ENCODE results near the gene ANKUB1.

The ANKUB1 gene

GRCh38 chr3:149810846-149811245, 18.5 kb upstream of the ANKUB1 start:
- in situ Hi-C loops (cut with MboI; ENCODE audit: low pct_unique_long_range_greater_than_20kb, low sequenced_read_pairs, unreplicated experiment) = no loop called here
- TF ChIP-seq CTCF (IDR thresholded peaks at IDR 0.05; ENCODE audit: extremely low read depth, insufficient read depth, missing control alignments) = no peak
- DNase-seq (ENCODE audit: low spot score) = no peak

- no peak for DNase-seq (ENCODE audit: low spot score)
- in situ Hi-C loops (cut with MboI; ENCODE audit: low pct_unique_long_range_greater_than_20kb, low sequenced_read_pairs, unreplicated experiment) = no loop called here
- TF ChIP-seq CTCF (IDR thresholded peaks at IDR 0.05; ENCODE audit: extremely low read depth, insufficient read depth, missing control alignments) = no peak
Measured at GRCh38 chr3:149809699-149810098, 17.3 kb upstream of the ANKUB1 start.

- in situ Hi-C loops (cut with MboI; ENCODE audit: low pct_unique_long_range_greater_than_20kb, low sequenced_read_pairs, unreplicated experiment) = no loop called here
- peak; percentile 39 for DNase-seq (ENCODE audit: low spot score)
- peak; percentile 78 for TF ChIP-seq CTCF (IDR thresholded peaks at IDR 0.05; ENCODE audit: extremely low read depth, insufficient read depth, missing control alignments)
Measured at GRCh38 chr3:149808209-149808829, 16.0 kb upstream of the ANKUB1 start.

- no peak for DNase-seq (ENCODE audit: low spot score)
- no peak for TF ChIP-seq CTCF (IDR thresholded peaks at IDR 0.05; ENCODE audit: extremely low read depth, insufficient read depth, missing control alignments)
- in situ Hi-C loops (cut with MboI; ENCODE audit: low pct_unique_long_range_greater_than_20kb, low sequenced_read_pairs, unreplicated experiment) = no loop called here
Measured at GRCh38 chr3:149806171-149806778, 13.9 kb upstream of the ANKUB1 start.

GRCh38 chr3:149801639-149802038, 9.3 kb upstream of the ANKUB1 start:
- no peak for TF ChIP-seq CTCF (IDR thresholded peaks at IDR 0.05; ENCODE audit: extremely low read depth, insufficient read depth, missing control alignments)
- no peak for DNase-seq (ENCODE audit: low spot score)
- in situ Hi-C loops (cut with MboI; ENCODE audit: low pct_unique_long_range_greater_than_20kb, low sequenced_read_pairs, unreplicated experiment) = no loop called here

- no peak for DNase-seq (ENCODE audit: low spot score)
- in situ Hi-C loops (cut with MboI; ENCODE audit: low pct_unique_long_range_greater_than_20kb, low sequenced_read_pairs, unreplicated experiment) = no loop called here
- no peak for TF ChIP-seq CTCF (IDR thresholded peaks at IDR 0.05; ENCODE audit: extremely low read depth, insufficient read depth, missing control alignments)
Measured at GRCh38 chr3:149801195-149801594, 8.8 kb upstream of the ANKUB1 start.
